Central memory CD4-positive, alpha-beta T cell (primary cell): ENCODE data around the gene PNPLA8.

Experiments used
- DNase-seq: peaks from one replicate; pipeline ENCODE4 v3.0.0; 2022

The PNPLA8 gene

DNA sequence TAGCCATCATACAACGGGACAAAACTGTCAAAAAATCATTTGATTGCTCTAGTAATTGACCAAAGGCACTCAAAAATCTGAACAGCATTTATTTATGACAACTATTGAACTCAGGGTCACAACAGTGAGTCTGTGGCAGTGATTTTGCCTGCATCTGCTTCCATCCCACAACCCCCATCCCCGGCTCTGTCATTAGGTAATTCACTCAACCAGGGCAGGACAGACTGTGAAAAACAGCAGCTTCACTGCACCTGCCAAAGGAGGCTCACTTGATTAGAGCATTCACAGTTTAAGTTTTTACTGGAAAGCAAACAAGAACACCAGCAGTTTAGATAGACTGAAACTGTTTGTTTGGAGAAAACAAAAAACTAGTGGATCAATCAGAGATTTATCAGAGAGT is 91.9 kb downstream of the PNPLA8 start:
- no peak for DNase-seq

DNA sequence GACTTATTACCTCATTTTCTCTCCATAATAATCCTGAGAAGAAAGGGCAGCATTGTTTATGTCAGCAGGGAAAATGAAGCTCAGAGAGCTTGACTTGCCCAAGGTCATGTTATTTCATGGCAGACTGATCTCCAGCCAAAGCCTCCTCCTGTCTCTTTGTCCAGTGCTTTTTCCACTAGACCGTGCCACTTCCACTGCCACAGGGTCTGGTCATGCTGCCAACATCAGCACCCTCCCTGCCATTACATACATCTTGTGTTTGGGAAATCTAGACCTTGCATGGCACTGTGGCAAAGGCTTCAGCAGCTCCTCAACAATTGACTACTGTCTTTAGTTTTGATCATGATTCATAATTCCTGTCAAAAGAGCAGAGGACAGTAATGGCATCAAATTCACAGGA is 94.8 kb downstream of the PNPLA8 start:
- no peak for DNase-seq

DNA sequence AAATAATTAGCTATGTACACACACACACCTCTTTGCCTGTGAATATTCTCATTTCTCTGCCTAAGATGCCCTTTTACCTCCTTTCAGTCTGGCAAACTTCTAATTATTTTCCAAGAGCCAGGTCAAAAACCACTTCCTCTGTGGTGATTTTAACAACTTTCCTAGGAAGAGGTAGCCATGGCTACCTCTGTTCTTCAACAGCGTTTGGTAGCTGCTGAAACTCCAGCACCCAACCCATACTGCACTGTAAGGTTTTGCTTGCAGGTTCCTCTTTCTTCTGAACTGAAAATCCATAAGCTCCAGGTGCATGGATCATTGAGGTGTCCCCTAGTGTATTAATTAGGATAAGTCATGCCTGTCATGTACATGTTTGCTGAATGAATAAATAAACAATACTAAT is 95.3 kb downstream of the PNPLA8 start:
- no peak for DNase-seq

DNA sequence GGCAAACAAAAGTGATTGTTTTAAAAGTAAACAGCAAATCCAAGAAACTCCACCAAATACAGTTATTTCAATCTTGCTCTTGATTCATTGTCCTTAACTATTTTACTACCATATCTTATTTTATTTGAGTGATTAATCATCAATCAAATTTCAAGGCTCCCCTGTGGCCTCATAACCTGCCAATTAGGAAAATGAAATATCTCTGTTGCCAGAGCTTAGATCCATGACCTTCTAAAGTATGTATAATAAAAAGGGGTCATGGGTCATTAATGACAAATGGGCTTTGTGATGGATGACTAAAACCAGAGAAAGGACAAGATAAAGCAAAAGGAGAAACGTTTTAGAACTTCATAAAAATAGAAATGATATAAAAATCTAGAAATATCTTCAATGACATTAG is 98.2 kb downstream of the PNPLA8 start:
- DNase-seq, result no peak

DNA sequence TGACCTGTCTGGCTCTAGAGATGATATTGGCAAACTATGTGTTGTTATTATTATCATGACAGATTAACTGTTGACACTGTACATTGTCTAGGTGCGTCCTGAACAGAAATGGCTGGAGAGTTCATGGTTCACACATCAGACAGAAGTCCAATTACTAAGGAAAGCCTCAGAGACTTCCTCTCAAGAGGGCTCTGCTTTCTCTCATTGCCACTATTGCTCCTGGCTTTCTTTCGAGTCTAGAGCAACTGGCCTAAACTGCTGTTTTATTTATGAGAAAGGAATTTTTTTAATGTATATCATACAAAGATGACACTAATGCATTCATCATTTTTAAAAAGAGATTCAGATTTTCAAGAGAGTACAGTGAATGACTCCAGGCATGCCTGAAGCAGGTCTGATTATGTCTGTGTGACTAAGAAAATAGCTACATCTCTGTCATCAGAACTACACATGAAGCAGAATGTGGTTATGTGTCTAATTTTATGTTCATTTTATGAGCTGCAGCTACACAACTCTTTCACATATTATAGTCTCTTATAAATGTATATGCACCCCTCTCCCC is 100.1 kb downstream of the PNPLA8 start:
- DNase-seq, result no peak

DNA sequence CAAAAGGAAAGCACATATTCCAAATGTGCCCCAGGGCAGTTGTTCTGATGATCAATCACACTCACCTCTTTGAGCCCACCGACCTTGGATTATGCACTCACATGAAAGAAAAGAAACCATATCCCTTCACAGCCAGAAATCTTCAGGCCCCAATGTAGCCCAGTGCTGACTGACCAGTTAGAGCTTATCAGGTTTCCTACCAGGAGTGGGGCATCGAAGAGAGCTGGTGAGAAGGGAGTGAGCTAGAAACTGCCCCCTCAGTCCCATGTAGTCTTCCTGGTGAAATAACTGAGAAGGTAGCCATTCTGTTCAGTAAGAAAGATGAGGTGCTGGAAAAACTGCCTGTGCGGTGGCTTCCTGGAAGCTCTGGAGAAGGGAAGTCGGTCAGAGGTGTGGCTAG is 101.9 kb downstream of the PNPLA8 start:
- DNase-seq, result no peak

DNA sequence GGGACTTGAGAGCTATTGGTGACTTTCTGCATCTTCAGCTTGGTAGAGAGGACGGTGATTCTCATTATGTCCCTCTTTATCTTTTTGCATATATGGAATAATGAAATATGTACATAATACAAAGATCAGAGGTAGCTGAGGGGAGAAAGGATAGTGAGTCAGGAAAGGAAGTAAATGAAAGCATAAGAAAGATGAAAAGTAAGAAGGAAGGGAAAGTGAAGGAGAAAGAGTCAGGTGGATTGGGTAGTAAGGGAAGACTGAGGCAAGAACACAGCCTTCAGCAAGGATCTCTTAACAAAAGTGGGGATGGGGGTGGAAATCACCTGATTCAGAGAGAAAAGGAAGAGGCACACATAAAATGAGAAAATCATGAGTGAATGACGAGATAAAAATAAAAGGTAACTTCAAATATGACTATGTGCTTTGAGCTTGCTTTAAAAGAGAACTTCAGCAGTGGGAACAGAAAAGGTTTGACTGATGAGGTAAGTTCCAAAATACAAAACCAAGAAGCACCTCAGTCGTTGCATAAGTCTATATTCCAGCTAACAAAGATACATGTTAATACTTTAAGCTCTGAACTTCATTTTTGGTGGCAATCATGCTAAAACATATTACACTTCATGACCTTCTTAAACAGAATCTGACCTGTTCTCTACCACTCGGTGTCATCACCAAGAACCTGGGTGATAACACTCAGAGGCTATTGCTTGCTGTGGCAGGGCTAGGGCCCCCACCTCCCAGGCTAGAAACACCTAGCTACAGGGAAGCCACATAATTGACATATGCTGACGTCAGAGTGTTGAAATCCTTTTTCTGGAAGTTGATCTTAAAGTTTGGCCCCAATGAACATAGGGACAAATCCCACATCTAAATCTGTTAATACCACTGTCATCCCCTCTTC is 102.6 kb downstream of the PNPLA8 start:
- no peak for DNase-seq

DNA sequence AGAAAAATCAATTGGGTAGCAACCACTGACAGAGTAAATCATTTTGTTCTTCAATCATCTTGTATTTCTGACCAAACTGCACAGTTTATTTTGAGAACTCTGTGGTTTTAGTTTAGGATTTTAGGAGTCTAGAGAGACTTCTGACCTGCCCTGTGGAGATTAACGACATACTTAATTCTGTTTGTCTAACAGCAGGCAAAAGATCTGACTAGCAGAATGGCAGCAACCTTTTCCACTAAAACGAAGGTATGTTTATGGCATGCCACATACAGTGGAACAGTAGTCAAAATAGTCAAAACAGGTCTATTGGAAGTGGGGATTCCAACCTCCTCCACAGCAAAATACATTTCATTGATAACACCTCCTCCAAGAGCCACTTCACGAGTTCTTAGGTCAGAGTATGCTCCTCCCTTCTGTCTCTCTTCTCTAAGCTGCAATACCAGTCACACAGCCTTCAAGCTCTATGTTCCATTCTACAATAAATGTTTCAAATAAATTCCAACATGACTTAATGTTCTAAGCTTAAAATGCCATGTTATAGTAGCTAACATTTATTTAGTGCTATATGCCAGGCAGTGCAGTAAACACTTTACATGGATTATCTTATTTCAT is 104.1 kb downstream of the PNPLA8 start:
- no peak for DNase-seq
